K562 (cell line): ENCODE measurements around the gene ISG20L2. TPM values are rescaled to one million over a fixed set of nuclear protein-coding genes. Genes with fewer than 3 reads are reported as not detected.

Experiments used
- CREB5 ChIP-seq: fragments of 250-450 bp; sonication (Bioruptor Pico); IDR thresholded peaks from 2 replicates; pipeline ENCODE4 v1.5.0; 2020; ENCODE audit warnings: mild to moderate bottlenecking
- CTBP1 ChIP-seq: fragments of 450-650 bp; IDR thresholded peaks from 2 replicates; pipeline ENCODE4 v1.6.1; 2016; ENCODE audit warnings: borderline replicate concordance
- CXXC5 ChIP-seq: fragments of 250-450 bp; sonication (Bioruptor Pico); IDR thresholded peaks from 2 replicates; pipeline ENCODE4 v1.8.0; 2022; ENCODE audit warnings: inconsistent platforms, mild to moderate bottlenecking, moderate library complexity
- DNMT1 ChIP-seq: fragments of 450-650 bp; IDR thresholded peaks from 2 replicates; pipeline ENCODE4 v1.6.1; 2016; ENCODE audit warnings: antibody characterized with exemption, mild to moderate bottlenecking
- ETV5 ChIP-seq: sonication (generic); formaldehyde crosslinking; IDR thresholded peaks from 2 replicates; pipeline ENCODE4 v1.4.0; 2020; ENCODE audit warnings: low read depth, mild to moderate bottlenecking, missing genetic modification reagents
- FOXA3 ChIP-seq, 2 experiments: fragments of 450-650 bp in 1 of 2; sonication (generic) in 1 of 2; formaldehyde crosslinking; IDR thresholded peaks in 1 of 2; conservative IDR thresholded peaks in 1 of 2; 2 replicates each; pipeline versions ENCODE4 v1.4.0 to v1.8.0; 2020 to 2022; ENCODE audit warnings: mild to moderate bottlenecking in 2 of 2, missing genetic modification reagents in 1 of 2
- JUND ChIP-seq, 2 experiments: IDR thresholded peaks; 2 replicates in 1 of 2; 3 replicates in 1 of 2; pipeline ENCODE4 v1.6.1; 2011; ENCODE audit warnings: borderline replicate concordance in 2 of 2, low read depth in 2 of 2, low read length in 2 of 2, improper control_type of control experiment in 1 of 2, missing biosample characterization in 1 of 2, missing genetic modification characterization in 1 of 2, missing genetic modification reagents in 1 of 2
- NCOA2 ChIP-seq, 2 experiments: fragments of 450-650 bp; IDR thresholded peaks; 2 replicates each; pipeline ENCODE4 v1.6.1; 2018; ENCODE audit warnings: mild to moderate bottlenecking in 2 of 2, moderate library complexity in 1 of 2; ENCODE audit not compliant: partially characterized antibody in 2 of 2
- PML ChIP-seq: IDR thresholded peaks from 2 replicates; pipeline ENCODE4 v1.6.1; 2012; ENCODE audit warnings: low read length, inconsistent platforms
- POLR2AphosphoS5 ChIP-seq: IDR thresholded peaks from 2 replicates; pipeline ENCODE4 v1.6.1; 2011; ENCODE audit warnings: mild to moderate bottlenecking, low read depth, low read length, moderate library complexity; ENCODE audit not compliant: control insufficient read depth, insufficient read depth
- RCOR1 ChIP-seq, 2 experiments: IDR thresholded peaks; 2 replicates each; pipeline ENCODE4 v1.6.1; 2012; ENCODE audit warnings: low read depth in 2 of 2, low read length in 2 of 2, borderline replicate concordance in 1 of 2, improper control_type of control experiment in 1 of 2
- SMARCE1 ChIP-seq: fragments of 450-650 bp; IDR thresholded peaks from 2 replicates; pipeline ENCODE4 v1.7.1; 2016; ENCODE audit warnings: mild to moderate bottlenecking
- SNAPC5 ChIP-seq: fragments of 250-450 bp; sonication (Bioruptor Pico); IDR thresholded peaks from 2 replicates; pipeline ENCODE4 v1.8.0; 2021; ENCODE audit warnings: moderate library complexity, mild to moderate bottlenecking, inconsistent platforms
- polyA plus RNA-seq, 8 experiments: library from polyadenylated mRNA; depleted of rRNA in 4 of 8; stranded (reverse) in 5 of 8; unstranded in 3 of 8; fragments of >200 nt; fragmentation: Nextera tagmentation in 2 of 8; fragmentation: Illumina TruSeq in 1 of 8; extraction: Ambion mirVana in 2 of 8; extraction: Trizol in 1 of 8; gene quantifications; 2 replicates each; pipeline versions ENCODE4 v1.2.1 to v1.2.3, GENCODE V29; 2011 to 2014; ENCODE audit warnings: inconsistent platforms in 1 of 8, missing spikeins in 1 of 8
- total RNA-seq, 7 experiments: library from RNA; depleted of rRNA in 6 of 7; stranded (reverse); fragments of >200 nt in 6 of 7; fragmentation: Illumina TruSeq in 2 of 7; extraction: Trizol in 2 of 7; gene quantifications; 2 replicates each; pipeline versions ENCODE4 v1.2.1 to v1.2.3, GENCODE V29; 2011 to 2021; ENCODE audit warnings: low replicate concordance in 1 of 7

ISG20L2 gene
- total and polyA plus RNA-seq, 9 of the 15 experiments (the other 6 are each of a cell fraction or from before 2014, with no cell fraction given) = 21.3 to 130 (median 50.3) TPM

- peak; percentile 9; the same call in 1 of the 2 replicates for TF ChIP-seq CTBP1
- peak; percentile 37; the same call in 1 of the 2 replicates for TF ChIP-seq SMARCE1
- no peak for TF ChIP-seq JUND (IDR thresholded peaks at IDR 0.05; ENCODE audit: borderline replicate concordance, low read depth, low read length)
- TF ChIP-seq JUND (tag; IDR thresholded peaks at IDR 0.05; ENCODE audit: borderline replicate concordance, low read depth, low read length) = no peak; the same call in 2 of the 3 replicates
- TF ChIP-seq ETV5 (CRISPR knock-in tag) = 0 out of 2 replicates have a peak, but pooled peaks have one; percentile 35
- TF ChIP-seq NCOA2 (IDR thresholded peaks at IDR 0.05; ENCODE audit: partially characterized antibody in 2 of 2) = no peak
- TF ChIP-seq CREB5 (CRISPR knock-in tag) = no peak
- TF ChIP-seq POLR2AphosphoS5 = peak; percentile 31; the same call in 1 of the 2 replicates
- no peak for TF ChIP-seq FOXA3 (CRISPR knock-in tag; conservative IDR thresholded peaks at IDR 0.05 in 1 of 2, IDR thresholded peaks at IDR 0.05 in 1 of 2)
- TF ChIP-seq PML = 0 out of 2 replicates have a peak, but pooled peaks have one; percentile 19
- TF ChIP-seq DNMT1 = no peak
- TF ChIP-seq RCOR1 (IDR thresholded peaks at IDR 0.05; ENCODE audit: borderline replicate concordance in 1 of 2, low read depth in 2 of 2, low read length in 2 of 2) = peak in 1 of 2 experiments; percentile 72; a peak in 1 of 4 replicates
- no peak for TF ChIP-seq SNAPC5
- TF ChIP-seq CXXC5 (CRISPR knock-in tag) = peak; percentile 45; the same call in 1 of the 2 replicates
Measured at GRCh38 chr1:156772728-156773497, 44.3 kb upstream of the ISG20L2 start (continued).
